ACC112 (cell line): Measurements from ENCODE around the gene SCN4A.
"Not testable (repeated sequence)": the region's sequence is repeated elsewhere in the genome, so short reads cannot be mapped to it uniquely, and the experiment has no call there.

Experiments used
- H2AFZ ChIP-seq: fragments of 200-600 bp; sonication (generic); one replicate; pipeline ENCODE4 v1.6.0; 2017; ENCODE audit warnings: antibody characterized with exemption, low read length; ENCODE audit not compliant: unreplicated experiment
- H3K27ac ChIP-seq: fragments of 200-600 bp; sonication (generic); 2 replicates; pipeline ENCODE4 v1.5.1; 2014; ENCODE audit warnings: low read depth, mild to moderate bottlenecking, antibody characterized with exemption, low read length, moderate library complexity
- H3K27me3 ChIP-seq: fragments of 200-600 bp; sonication (generic); 2 replicates; pipeline ENCODE4 v1.6.1; 2014; ENCODE audit warnings: mild to moderate bottlenecking, antibody characterized with exemption, low read length, moderate library complexity, mixed read lengths; ENCODE audit not compliant: insufficient read depth
- H3K36me3 ChIP-seq: fragments of 200-600 bp; sonication (generic); 2 replicates; pipeline ENCODE4 v1.6.1; 2016; ENCODE audit warnings: mild to moderate bottlenecking, antibody characterized with exemption, low read length, moderate library complexity, mixed read lengths; ENCODE audit not compliant: insufficient read depth
- H3K4me1 ChIP-seq: fragments of 200-600 bp; sonication (generic); one replicate; pipeline ENCODE4 v1.6.1; 2016; ENCODE audit warnings: low read length, mixed read lengths; ENCODE audit not compliant: insufficient read depth, unreplicated experiment, control insufficient read depth
- H3K4me3 ChIP-seq: fragments of 200-600 bp; sonication (generic); 2 replicates; pipeline ENCODE4 v1.5.1; 2014; ENCODE audit warnings: mild to moderate bottlenecking, low read depth, low read length
- H3K79me2 ChIP-seq: fragments of 200-600 bp; sonication (generic); one replicate; pipeline ENCODE4 v1.6.0; 2016; ENCODE audit warnings: low read length; ENCODE audit not compliant: control insufficient read depth, unreplicated experiment, insufficient read depth

The SCN4A gene

GRCh38 chr17:63909586-63909985, 63.1 kb downstream of the SCN4A start:
- not testable (repeated sequence) for H3K4me1 ChIP-seq, H3K4me3 ChIP-seq, H2AFZ ChIP-seq, H3K27ac ChIP-seq, H3K79me2 ChIP-seq, H3K36me3 ChIP-seq
- peaks cover 13% of the 10 kb centered on the region; the same call in 1 of the 2 replicates for H3K27me3 ChIP-seq

- H3K4me1 ChIP-seq, H3K27ac ChIP-seq, H3K4me3 ChIP-seq, H2AFZ ChIP-seq, H3K79me2 ChIP-seq, H3K36me3 ChIP-seq: not testable (repeated sequence)
- peaks cover 13% of the 10 kb centered on the region; the same call in 1 of the 2 replicates for H3K27me3 ChIP-seq
Observed at GRCh38 chr17:63907161-63907778, 65.4 kb downstream of the SCN4A start.

- H3K27me3 ChIP-seq, H2AFZ ChIP-seq, H3K36me3 ChIP-seq, H3K27ac ChIP-seq, H3K4me1 ChIP-seq, H3K79me2 ChIP-seq, H3K4me3 ChIP-seq: not testable (repeated sequence)
Observed at GRCh38 chr17:63904796-63905195, 67.9 kb downstream of the SCN4A start.

GRCh38 chr17:63903787-63904201, 68.9 kb downstream of the SCN4A start:
- H3K4me1 ChIP-seq, H3K27me3 ChIP-seq, H2AFZ ChIP-seq, H3K36me3 ChIP-seq, H3K4me3 ChIP-seq, H3K79me2 ChIP-seq, H3K27ac ChIP-seq: not testable (repeated sequence)

- not testable (repeated sequence) for H3K79me2 ChIP-seq, H3K4me3 ChIP-seq, H3K27ac ChIP-seq, H2AFZ ChIP-seq, H3K36me3 ChIP-seq, H3K27me3 ChIP-seq, H3K4me1 ChIP-seq
Observed at GRCh38 chr17:63901971-63902370, 70.7 kb downstream of the SCN4A start.

GRCh38 chr17:63898899-63899798, 73.6 kb downstream of the SCN4A start:
- not testable (repeated sequence) for H3K27me3 ChIP-seq, H3K4me1 ChIP-seq, H3K4me3 ChIP-seq, H3K79me2 ChIP-seq, H2AFZ ChIP-seq, H3K27ac ChIP-seq, H3K36me3 ChIP-seq

- H3K36me3 ChIP-seq, H3K27me3 ChIP-seq: not testable (repeated sequence)
Observed at GRCh38 chr17:63896524-63897354, 76.0 kb downstream of the SCN4A start, which contains the start of gene CSH1. CSH1 (minus strand) TSS chr17:63896574; CDS start chr17:63896511, 63 bp downstream.

GRCh38 chr17:63894821-63895220, 77.9 kb downstream of the SCN4A start:
- not testable (repeated sequence) for H2AFZ ChIP-seq, H3K4me3 ChIP-seq, H3K79me2 ChIP-seq, H3K27ac ChIP-seq, H3K36me3 ChIP-seq, H3K27me3 ChIP-seq, H3K4me1 ChIP-seq

More at GRCh38 chr17:63896524-63897354, 76.0 kb downstream of the SCN4A start, which contains the start of gene CSH1:
- H3K4me3 ChIP-seq, H3K27ac ChIP-seq, H3K79me2 ChIP-seq, H2AFZ ChIP-seq, H3K4me1 ChIP-seq: not testable (repeated sequence)

- H3K36me3 ChIP-seq, H2AFZ ChIP-seq, H3K27me3 ChIP-seq, H3K4me1 ChIP-seq, H3K4me3 ChIP-seq, H3K27ac ChIP-seq, H3K79me2 ChIP-seq: not testable (repeated sequence)
Observed at GRCh38 chr17:63894021-63894420, 78.7 kb downstream of the SCN4A start.

GRCh38 chr17:63892316-63893037, 80.2 kb downstream of the SCN4A start:
- not testable (repeated sequence) for H3K27ac ChIP-seq, H3K27me3 ChIP-seq, H2AFZ ChIP-seq, H3K4me3 ChIP-seq, H3K79me2 ChIP-seq, H3K36me3 ChIP-seq, H3K4me1 ChIP-seq
